PFSK-1 (cell line): Measurements from ENCODE around the gene UBE2QL1.

Experiments used
- FOXP2 ChIP-seq: optimal IDR thresholded peaks from 2 replicates; pipeline ENCODE3; 2011; ENCODE audit warnings: borderline replicate concordance, control low read depth, inconsistent platforms; ENCODE audit not compliant: insufficient read depth; ENCODE audit errors: extremely low read length, extremely low read depth
- POLR2AphosphoS5 ChIP-seq: IDR thresholded peaks from 2 replicates; pipeline ENCODE4 v1.6.1; 2012; ENCODE audit warnings: low read depth, mild to moderate bottlenecking, control low read depth, low read length, moderate library complexity
- REST ChIP-seq, 2 experiments: IDR thresholded peaks; 2 replicates each; pipeline versions ENCODE4 v1.6.1 to v1.8.0; 2011 to 2012; ENCODE audit warnings: low read depth in 2 of 2, low read length in 2 of 2, control low read depth in 1 of 2, inconsistent platforms in 1 of 2, mild to moderate bottlenecking in 1 of 2, moderate library complexity in 1 of 2; ENCODE audit not compliant: insufficient read depth in 1 of 2
- SIN3A ChIP-seq: IDR thresholded peaks from 2 replicates; pipeline ENCODE4 v1.6.1; 2012; ENCODE audit warnings: mild to moderate bottlenecking, low read length, moderate library complexity, borderline replicate concordance; ENCODE audit not compliant: insufficient read depth
- TAF1 ChIP-seq: IDR thresholded peaks from 2 replicates; pipeline ENCODE4 v1.6.1; 2012; ENCODE audit warnings: low read length, control low read depth, borderline replicate concordance; ENCODE audit not compliant: insufficient read depth

The UBE2QL1 gene

GRCh38 chr5:6539060-6539459 is 90.4 kb downstream of the UBE2QL1 start:
- TF ChIP-seq FOXP2 (no peak), REST (IDR thresholded peaks at IDR 0.05; ENCODE audit: insufficient read depth in 1 of 2, low read depth in 2 of 2, low read length in 2 of 2) (no peak), SIN3A (no peak), TAF1 (no peak), POLR2AphosphoS5 (no peak)

GRCh38 chr5:6540111-6540827 is 91.6 kb downstream of the UBE2QL1 start:
- TF ChIP-seq POLR2AphosphoS5, result no peak
- no peak for TF ChIP-seq TAF1
- TF ChIP-seq FOXP2, result no peak
- TF ChIP-seq SIN3A, result no peak

GRCh38 chr5:6541256-6542013 is 92.8 kb downstream of the UBE2QL1 start:
- TF ChIP-seq REST (IDR thresholded peaks at IDR 0.05; ENCODE audit: insufficient read depth in 1 of 2, low read depth in 2 of 2, low read length in 2 of 2) (no peak), TAF1 (no peak), SIN3A (no peak), POLR2AphosphoS5 (no peak), FOXP2 (no peak)

- TF ChIP-seq REST (IDR thresholded peaks at IDR 0.05; ENCODE audit: insufficient read depth in 1 of 2, low read depth in 2 of 2, low read length in 2 of 2) (no peak), TAF1 (no peak), SIN3A (no peak), POLR2AphosphoS5 (no peak), FOXP2 (no peak)
Measured at GRCh38 chr5:6542421-6543345, 94.0 kb downstream of the UBE2QL1 start.

- no peak for TF ChIP-seq REST (IDR thresholded peaks at IDR 0.05; ENCODE audit: insufficient read depth in 1 of 2, low read depth in 2 of 2, low read length in 2 of 2)
- TF ChIP-seq TAF1, result no peak
- TF ChIP-seq FOXP2, result no peak
- no peak for TF ChIP-seq POLR2AphosphoS5
Measured at GRCh38 chr5:6543346-6543730, 94.7 kb downstream of the UBE2QL1 start.
